K562 (cell line): Measurements from ENCODE around the gene QARS1. TPM values are rescaled to one million over a fixed set of nuclear protein-coding genes. Genes with fewer than 3 reads are reported as not detected.

Experiments
- ARNT ChIP-seq, 2 experiments: fragments of 450-650 bp; IDR thresholded peaks; 2 replicates each; pipeline ENCODE4 v1.6.1; 2016; ENCODE audit warnings: mild to moderate bottlenecking in 1 of 2
- DDX20 ChIP-seq: fragments of 450-650 bp; IDR thresholded peaks from 2 replicates; pipeline ENCODE4 v1.6.1; 2016; ENCODE audit warnings: missing genetic modification characterization, low read depth, mild to moderate bottlenecking, missing compliant biosample characterization, moderate library complexity
- FOXO4 ChIP-seq: fragments of 450-650 bp; formaldehyde crosslinking; IDR thresholded peaks from 2 replicates; pipeline ENCODE4 v1.4.0; 2020; ENCODE audit warnings: mild to moderate bottlenecking, moderate library complexity
- KAT7 ChIP-seq: sonication (generic); formaldehyde crosslinking; IDR thresholded peaks from 2 replicates; pipeline ENCODE4 v1.8.0; 2022; ENCODE audit warnings: missing genetic modification reagents, mild to moderate bottlenecking, borderline replicate concordance
- MTA2 ChIP-seq: fragments of 450-650 bp; IDR thresholded peaks from 2 replicates; pipeline ENCODE4 v1.6.1; 2016; ENCODE audit warnings: low read depth
- NFIC ChIP-seq: fragments of 450-650 bp; IDR thresholded peaks from 2 replicates; pipeline ENCODE4 v1.6.1; 2017; ENCODE audit warnings: mild to moderate bottlenecking, inconsistent platforms
- SNRNP70 ChIP-seq: fragments of 200-400 bp; formaldehyde crosslinking; optimal IDR thresholded peaks from 2 replicates; pipeline ENCODE3; 2017; ENCODE audit warnings: low read depth, low read length
- SP1 ChIP-seq: sonication (generic); formaldehyde crosslinking; IDR thresholded peaks from 2 replicates; pipeline ENCODE4 v1.8.1; 2022; ENCODE audit warnings: mild to moderate bottlenecking, missing genetic modification reagents
- SRSF1 ChIP-seq: fragments of 200-400 bp; formaldehyde crosslinking; IDR thresholded peaks from 2 replicates; pipeline ENCODE4 v1.6.1; 2017; ENCODE audit warnings: mild to moderate bottlenecking, low read depth, low read length, moderate library complexity
- STAT5B ChIP-seq: fragments of 250-450 bp; sonication (Bioruptor Pico); IDR thresholded peaks from 2 replicates; pipeline ENCODE4 v1.8.0; 2021; ENCODE audit warnings: mild to moderate bottlenecking, inconsistent platforms
- TCF3 ChIP-seq: sonication (generic); formaldehyde crosslinking; IDR thresholded peaks from 2 replicates; pipeline ENCODE4 v1.4.0; 2020; ENCODE audit warnings: mild to moderate bottlenecking, missing genetic modification reagents
- U2AF1 ChIP-seq: fragments of 200-400 bp; formaldehyde crosslinking; optimal IDR thresholded peaks from 2 replicates; pipeline ENCODE3; 2017; ENCODE audit warnings: mild to moderate bottlenecking, low read depth, low read length, moderate library complexity
- ZBTB5 ChIP-seq: fragments of 450-650 bp; IDR thresholded peaks from 2 replicates; pipeline ENCODE4 v1.6.1; 2017; ENCODE audit warnings: antibody characterized with exemption
- ZC3H11A ChIP-seq: IDR thresholded peaks from 2 replicates; pipeline ENCODE4 v1.6.1; 2012; ENCODE audit warnings: low read depth, low read length, improper control_type of control experiment
- ZEB2 ChIP-seq: fragments of 450-650 bp; IDR thresholded peaks from 2 replicates; pipeline ENCODE4 v1.6.1; 2016
- ZMIZ1 ChIP-seq, 2 experiments: fragments of 150-350 bp in 1 of 2; IDR thresholded peaks; 2 replicates each; pipeline ENCODE4 v1.6.1; 2012 to 2016; ENCODE audit warnings: low read depth in 2 of 2, low read length in 2 of 2, mild to moderate bottlenecking in 1 of 2, moderate library complexity in 1 of 2
- ZNF165 ChIP-seq: fragments of 250-450 bp; sonication (Bioruptor Pico); IDR thresholded peaks from 2 replicates; pipeline ENCODE4 v1.4.0; 2020; ENCODE audit warnings: borderline replicate concordance
- ZNF23 ChIP-seq: fragments of 250-450 bp; sonication (Bioruptor Pico); IDR thresholded peaks from 2 replicates; pipeline ENCODE4 v1.4.0; 2020; ENCODE audit warnings: mild to moderate bottlenecking
- ZNF507 ChIP-seq: conservative IDR thresholded peaks from 2 replicates; pipeline ENCODE4 v1.6.1; 2017; ENCODE audit warnings: missing genetic modification characterization, missing compliant biosample characterization
- polyA plus RNA-seq, 8 experiments: library from polyadenylated mRNA; depleted of rRNA in 4 of 8; stranded (reverse) in 5 of 8; unstranded in 3 of 8; fragments of >200 nt; fragmentation: Nextera tagmentation in 2 of 8; fragmentation: Illumina TruSeq in 1 of 8; extraction: Ambion mirVana in 2 of 8; extraction: Trizol in 1 of 8; gene quantifications; 2 replicates each; pipeline versions ENCODE4 v1.2.1 to v1.2.3, GENCODE V29; 2011 to 2014; ENCODE audit warnings: inconsistent platforms in 1 of 8, missing spikeins in 1 of 8
- total RNA-seq, 7 experiments: library from RNA; depleted of rRNA in 6 of 7; stranded (reverse); fragments of >200 nt in 6 of 7; fragmentation: Illumina TruSeq in 2 of 7; extraction: Trizol in 2 of 7; gene quantifications; 2 replicates each; pipeline versions ENCODE4 v1.2.1 to v1.2.3, GENCODE V29; 2011 to 2021; ENCODE audit warnings: low replicate concordance in 1 of 7
- TF ChIP-seq, protein P1 (sequence below): fragments of 450-650 bp; formaldehyde crosslinking; conservative IDR thresholded peaks from 2 replicates; pipeline ENCODE4 v1.4.0; 2022; ENCODE audit warnings: mild to moderate bottlenecking, missing genetic modification characterization
- TF ChIP-seq, protein P2 (sequence below): fragments of 450-650 bp; formaldehyde crosslinking; IDR thresholded peaks from 2 replicates; pipeline ENCODE4 v1.4.0; 2020; ENCODE audit warnings: mild to moderate bottlenecking, mixed read lengths

The QARS1 gene
- total and polyA plus RNA-seq, 9 of the 15 experiments (the other 6 are each of a cell fraction or from before 2014, with no cell fraction given): 148 to 310 (median 273) TPM

DNA sequence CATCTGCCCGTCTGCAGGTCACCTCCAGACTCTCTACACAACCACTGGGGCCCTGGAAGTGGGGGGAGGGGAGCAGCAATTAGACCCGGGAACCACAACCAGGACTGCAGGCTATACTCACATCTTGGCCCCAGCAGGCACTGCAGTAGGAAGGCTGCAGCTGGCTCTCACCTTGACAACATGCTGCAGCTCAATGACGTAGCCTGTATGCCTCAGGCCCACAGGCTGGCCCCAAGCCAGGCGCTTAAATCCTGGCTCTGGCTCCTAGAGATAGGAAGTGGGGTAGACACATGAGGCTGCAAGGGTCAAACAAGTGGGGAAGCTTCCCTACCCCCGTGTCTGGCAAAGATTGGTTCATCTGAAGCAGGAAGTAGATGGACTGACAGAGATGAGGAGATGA is 6.1 kb downstream of the QARS1 start (continued):
- TF ChIP-seq ZMIZ1 (IDR thresholded peaks at IDR 0.05; ENCODE audit: low read depth in 2 of 2, low read length in 2 of 2): no peak
- no peak for TF ChIP-seq ZBTB5
- TF ChIP-seq ZNF165: no peak
- no peak for TF ChIP-seq ZNF507 (tag)
- TF ChIP-seq, protein P1, sequence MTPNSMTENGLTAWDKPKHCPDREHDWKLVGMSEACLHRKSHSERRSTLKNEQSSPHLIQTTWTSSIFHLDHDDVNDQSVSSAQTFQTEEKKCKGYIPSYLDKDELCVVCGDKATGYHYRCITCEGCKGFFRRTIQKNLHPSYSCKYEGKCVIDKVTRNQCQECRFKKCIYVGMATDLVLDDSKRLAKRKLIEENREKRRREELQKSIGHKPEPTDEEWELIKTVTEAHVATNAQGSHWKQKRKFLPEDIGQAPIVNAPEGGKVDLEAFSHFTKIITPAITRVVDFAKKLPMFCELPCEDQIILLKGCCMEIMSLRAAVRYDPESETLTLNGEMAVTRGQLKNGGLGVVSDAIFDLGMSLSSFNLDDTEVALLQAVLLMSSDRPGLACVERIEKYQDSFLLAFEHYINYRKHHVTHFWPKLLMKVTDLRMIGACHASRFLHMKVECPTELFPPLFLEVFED: no peak
- TF ChIP-seq FOXO4 (CRISPR knock-in tag): no peak
- peak; percentile 95 for TF ChIP-seq NFIC
- TF ChIP-seq STAT5B: no peak
- TF ChIP-seq DDX20 (tag): no peak
- TF ChIP-seq ZNF23 (CRISPR knock-in tag): no peak
- TF ChIP-seq ZC3H11A: no peak
- no peak for TF ChIP-seq ARNT (IDR thresholded peaks at IDR 0.05)
- TF ChIP-seq, protein P2, sequence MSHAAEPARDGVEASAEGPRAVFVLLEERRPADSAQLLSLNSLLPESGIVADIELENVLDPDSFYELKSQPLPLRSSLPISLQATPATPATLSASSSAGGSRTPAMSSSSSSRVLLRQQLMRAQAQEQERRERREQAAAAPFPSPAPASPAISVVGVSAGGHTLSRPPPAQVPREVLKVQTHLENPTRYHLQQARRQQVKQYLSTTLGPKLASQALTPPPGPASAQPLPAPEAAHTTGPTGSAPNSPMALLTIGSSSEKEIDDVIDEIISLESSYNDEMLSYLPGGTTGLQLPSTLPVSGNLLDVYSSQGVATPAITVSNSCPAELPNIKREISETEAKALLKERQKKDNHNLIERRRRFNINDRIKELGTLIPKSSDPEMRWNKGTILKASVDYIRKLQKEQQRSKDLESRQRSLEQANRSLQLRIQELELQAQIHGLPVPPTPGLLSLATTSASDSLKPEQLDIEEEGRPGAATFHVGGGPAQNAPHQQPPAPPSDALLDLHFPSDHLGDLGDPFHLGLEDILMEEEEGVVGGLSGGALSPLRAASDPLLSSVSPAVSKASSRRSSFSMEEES: no peak
- TF ChIP-seq U2AF1: no peak
- no peak for TF ChIP-seq SNRNP70
- TF ChIP-seq SRSF1: no peak
- no peak for TF ChIP-seq SP1 (CRISPR knock-in tag)
- TF ChIP-seq KAT7: no peak
- no peak for TF ChIP-seq MTA2
- TF ChIP-seq TCF3 (CRISPR knock-in tag): peak; percentile 80
- TF ChIP-seq ZEB2: no peak
